WTC11 (cell line): Measurements from ENCODE around the gene CUL5. TPM values are rescaled to one million over a fixed set of nuclear protein-coding genes. Genes with fewer than 3 reads are reported as not detected.

Source experiments
- ATAC-seq: fragments of 200-7000 bp; cut with Tn5 transposase; 2 replicates; pipeline ENCODE4 v1.10.0; 2021; ENCODE audit warnings: mild to moderate bottlenecking, moderate library complexity
- CTCF ChIA-PET: fragments of 300-600 bp; sonication (Branson Sonifier 250); formaldehyde crosslinking; loops from one replicate; lab custom pipeline; 2021; ENCODE audit warnings: antibody characterized with exemption; lab: Charles Lee
- POLR2A ChIA-PET: fragments of 350-600 bp; sonication (Branson Sonifier 250); formaldehyde crosslinking; loops from one replicate; lab custom pipeline; 2021; ENCODE audit warnings: antibody characterized with exemption; lab: Charles Lee
- DNase-seq: peaks from one replicate; pipeline ENCODE4 v3.0.0; 2021; ENCODE audit warnings: low spot score
- H3K27ac Mint-ChIP-seq: 2 replicates; pipeline ENCODE4 v1.8.0; 2021; ENCODE audit warnings: mixed read lengths
- H3K27me3 Mint-ChIP-seq: 2 replicates; pipeline ENCODE4 v1.8.0; 2021; ENCODE audit warnings: low read depth, mild to moderate bottlenecking, moderate library complexity, mixed read lengths
- H3K36me3 Mint-ChIP-seq: 2 replicates; pipeline ENCODE4 v1.8.0; 2021; ENCODE audit warnings: mixed read lengths
- H3K4me1 Mint-ChIP-seq: 2 replicates; pipeline ENCODE4 v1.8.0; 2022; ENCODE audit warnings: mixed read lengths
- H3K4me3 Mint-ChIP-seq: 2 replicates; pipeline ENCODE4 v1.8.0; 2021; ENCODE audit warnings: mild to moderate bottlenecking, moderate library complexity, mixed read lengths
- H3K9me3 Mint-ChIP-seq: 2 replicates; pipeline ENCODE4 v1.8.0; 2021; ENCODE audit warnings: mixed read lengths
- ATF1 ChIP-seq: sonication (generic); formaldehyde crosslinking; IDR thresholded peaks from 2 replicates; pipeline ENCODE4 v1.8.1; 2023; ENCODE audit warnings: mild to moderate bottlenecking, moderate library complexity, missing genetic modification reagents
- CREB1 ChIP-seq: sonication (generic); formaldehyde crosslinking; IDR thresholded peaks from 2 replicates; pipeline ENCODE4 v1.8.0; 2023; ENCODE audit warnings: mild to moderate bottlenecking, missing genetic modification reagents
- CREM ChIP-seq: sonication (generic); formaldehyde crosslinking; IDR thresholded peaks from 2 replicates; pipeline ENCODE4 v1.8.1; 2022; ENCODE audit warnings: mild to moderate bottlenecking, missing genetic modification reagents, moderate library complexity
- CTCF ChIP-seq: fragments of 200-600 bp; IDR thresholded peaks from 2 replicates; pipeline ENCODE4 v1.8.0; 2022; ENCODE audit warnings: antibody characterized with exemption
- E2F4 ChIP-seq: sonication (generic); formaldehyde crosslinking; IDR thresholded peaks from 2 replicates; pipeline ENCODE4 v1.8.1; 2022; ENCODE audit warnings: low read depth, mild to moderate bottlenecking, moderate library complexity, missing genetic modification reagents, borderline replicate concordance
- ERG ChIP-seq: fragments of 250-450 bp; sonication (Bioruptor Pico); IDR thresholded peaks from 2 replicates; pipeline ENCODE4 v1.8.0; 2021; ENCODE audit warnings: mild to moderate bottlenecking
- ETV6 ChIP-seq: sonication (generic); formaldehyde crosslinking; IDR thresholded peaks from 2 replicates; pipeline ENCODE4 v1.8.1; 2022; ENCODE audit warnings: mild to moderate bottlenecking, missing genetic modification reagents
- GABPB1 ChIP-seq: sonication (generic); formaldehyde crosslinking; IDR thresholded peaks from 2 replicates; pipeline ENCODE4 v1.8.1; 2023; ENCODE audit warnings: mild to moderate bottlenecking, missing genetic modification reagents
- IRF2 ChIP-seq: sonication (generic); formaldehyde crosslinking; IDR thresholded peaks from 2 replicates; pipeline ENCODE4 v1.8.0; 2022; ENCODE audit warnings: low read depth, missing genetic modification reagents, borderline replicate concordance
- KAT7 ChIP-seq: sonication (generic); formaldehyde crosslinking; IDR thresholded peaks from 2 replicates; pipeline ENCODE4 v1.8.1; 2023; ENCODE audit warnings: missing genetic modification reagents, mild to moderate bottlenecking, borderline replicate concordance
- MYBL2 ChIP-seq: sonication (generic); formaldehyde crosslinking; IDR thresholded peaks from 2 replicates; pipeline ENCODE4 v1.8.1; 2023; ENCODE audit warnings: mild to moderate bottlenecking, moderate library complexity, missing genetic modification reagents
- OVOL2 ChIP-seq: fragments of 250-450 bp; sonication (Bioruptor Pico); IDR thresholded peaks from 2 replicates; pipeline ENCODE4 v1.9.0; 2021; ENCODE audit warnings: mild to moderate bottlenecking, borderline replicate concordance
- TEAD4 ChIP-seq: sonication (generic); formaldehyde crosslinking; IDR thresholded peaks from 2 replicates; pipeline ENCODE4 v1.8.0; 2022; ENCODE audit warnings: mild to moderate bottlenecking, missing genetic modification reagents
- ZBTB21 ChIP-seq: sonication (generic); formaldehyde crosslinking; IDR thresholded peaks from 2 replicates; pipeline ENCODE4 v1.8.1; 2023; ENCODE audit warnings: mild to moderate bottlenecking, missing genetic modification reagents, borderline replicate concordance
- ZBTB43 ChIP-seq: sonication (generic); formaldehyde crosslinking; IDR thresholded peaks from 2 replicates; pipeline ENCODE4 v1.8.1; 2023; ENCODE audit warnings: mild to moderate bottlenecking, missing genetic modification reagents
- ZNF281 ChIP-seq: sonication (generic); formaldehyde crosslinking; IDR thresholded peaks from 2 replicates; pipeline ENCODE4 v1.8.0; 2023; ENCODE audit warnings: mild to moderate bottlenecking, missing genetic modification reagents
- total RNA-seq: library from RNA; stranded (reverse); gene quantifications from 3 replicates; pipeline ENCODE4 v1.2.3, GENCODE V29; 2021
- TF ChIP-seq, protein P1 (sequence below): sonication (generic); formaldehyde crosslinking; conservative IDR thresholded peaks from 2 replicates; pipeline ENCODE4 v1.8.1; 2022; ENCODE audit warnings: mild to moderate bottlenecking, missing genetic modification reagents
- TF ChIP-seq, protein P2 (sequence below): sonication (generic); formaldehyde crosslinking; IDR thresholded peaks from 2 replicates; pipeline ENCODE4 v1.8.0; 2022; ENCODE audit warnings: mild to moderate bottlenecking, missing genetic modification reagents
- TF ChIP-seq, protein P3 (sequence below): sonication (generic); formaldehyde crosslinking; IDR thresholded peaks from 2 replicates; pipeline ENCODE4 v1.8.1; 2022; ENCODE audit warnings: missing genetic modification reagents, borderline replicate concordance
- TF ChIP-seq, protein P4 (sequence below): sonication (generic); formaldehyde crosslinking; IDR thresholded peaks from 2 replicates; pipeline ENCODE4 v1.8.0; 2022; ENCODE audit warnings: mild to moderate bottlenecking, missing genetic modification reagents
- TF ChIP-seq, protein P5 (sequence below): sonication (generic); formaldehyde crosslinking; IDR thresholded peaks from 2 replicates; pipeline ENCODE4 v1.8.1; 2023; ENCODE audit warnings: mild to moderate bottlenecking, missing genetic modification reagents, moderate library complexity

The CUL5 gene
- total RNA-seq, 1 experiment from 2014 or later = 31.4 TPM

DNA sequence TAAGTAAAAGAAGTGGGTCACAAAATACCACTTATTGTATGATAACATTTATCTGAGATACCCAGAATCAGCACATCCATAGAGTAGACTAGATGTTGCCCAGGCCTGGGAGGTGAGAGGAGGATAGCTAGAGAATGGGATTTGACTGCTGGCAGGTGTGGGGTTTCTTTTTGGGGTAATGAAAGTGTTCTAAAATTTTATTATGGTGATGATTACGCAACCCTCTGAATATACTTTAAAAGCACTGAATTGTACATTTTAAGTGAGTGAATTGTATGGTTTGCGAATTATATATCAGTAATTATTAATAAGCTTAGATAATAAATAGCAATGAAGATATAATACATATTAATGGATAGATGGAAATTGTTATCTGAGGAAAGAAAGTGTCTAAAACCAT lies 77.0 kb downstream of the CUL5 start:
- Mint-ChIP-seq H3K4me3 (no peak overlapping the region), H3K27me3 (no peaks in the 10 kb centered on the region)
- TF ChIP-seq CREM (CRISPR knock-in tag) (no peak), E2F4 (CRISPR knock-in tag) (no peak), GABPB1 (CRISPR knock-in tag) (no peak)
- TF ChIP-seq, protein P1, sequence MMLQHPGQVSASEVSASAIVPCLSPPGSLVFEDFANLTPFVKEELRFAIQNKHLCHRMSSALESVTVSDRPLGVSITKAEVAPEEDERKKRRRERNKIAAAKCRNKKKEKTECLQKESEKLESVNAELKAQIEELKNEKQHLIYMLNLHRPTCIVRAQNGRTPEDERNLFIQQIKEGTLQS (CRISPR knock-in tag) = no peak
- TF ChIP-seq, all 79 proteins: peak for 0
- Mint-ChIP-seq H3K36me3 (peaks cover 19% of the 10 kb centered on the region), H3K27ac (0 out of 2 replicates have a peak overlapping the region, but pooled peaks have one; percentile 4), H3K4me1 (no peaks in the 10 kb centered on the region), H3K9me3 (no peaks in the 10 kb centered on the region)
- DNase-seq (no peak), ATAC-seq (no peak)
- POLR2A ChIA-PET = no interaction called here
- CTCF ChIA-PET = no interaction called here

- H3K4me1 Mint-ChIP-seq = no peaks in the 10 kb centered on the region
- POLR2A ChIA-PET = no interaction called here
- no peak for DNase-seq
- H3K4me3 Mint-ChIP-seq = no peak overlapping the region
- H3K27ac Mint-ChIP-seq = no peak overlapping the region; the same call in 1 of the 2 replicates
- no peak for TF ChIP-seq ATF1
- no peak for TF ChIP-seq CTCF
- no peak for TF ChIP-seq TEAD4 (CRISPR knock-in tag)
- TF ChIP-seq ZBTB21 (CRISPR knock-in tag) = no peak
- no peak for TF ChIP-seq CREB1
- no peak for TF ChIP-seq MYBL2 (CRISPR knock-in tag)
- TF ChIP-seq ETV6 = no peak
- no peak for TF ChIP-seq ZBTB43 (CRISPR knock-in tag)
- TF ChIP-seq, protein P2, sequence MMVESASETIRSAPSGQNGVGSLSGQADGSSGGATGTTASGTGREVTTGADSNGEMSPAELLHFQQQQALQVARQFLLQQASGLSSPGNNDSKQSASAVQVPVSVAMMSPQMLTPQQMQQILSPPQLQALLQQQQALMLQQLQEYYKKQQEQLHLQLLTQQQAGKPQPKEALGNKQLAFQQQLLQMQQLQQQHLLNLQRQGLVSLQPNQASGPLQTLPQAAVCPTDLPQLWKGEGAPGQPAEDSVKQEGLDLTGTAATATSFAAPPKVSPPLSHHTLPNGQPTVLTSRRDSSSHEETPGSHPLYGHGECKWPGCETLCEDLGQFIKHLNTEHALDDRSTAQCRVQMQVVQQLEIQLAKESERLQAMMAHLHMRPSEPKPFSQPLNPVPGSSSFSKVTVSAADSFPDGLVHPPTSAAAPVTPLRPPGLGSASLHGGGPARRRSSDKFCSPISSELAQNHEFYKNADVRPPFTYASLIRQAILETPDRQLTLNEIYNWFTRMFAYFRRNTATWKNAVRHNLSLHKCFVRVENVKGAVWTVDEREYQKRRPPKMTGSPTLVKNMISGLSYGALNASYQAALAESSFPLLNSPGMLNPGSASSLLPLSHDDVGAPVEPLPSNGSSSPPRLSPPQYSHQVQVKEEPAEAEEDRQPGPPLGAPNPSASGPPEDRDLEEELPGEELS (CRISPR knock-in tag) = no peak
- no peak for TF ChIP-seq KAT7 (CRISPR knock-in tag)
- TF ChIP-seq ERG (CRISPR knock-in tag) = no peak
- no peak for TF ChIP-seq IRF2 (CRISPR knock-in tag)
- TF ChIP-seq, protein P3, sequence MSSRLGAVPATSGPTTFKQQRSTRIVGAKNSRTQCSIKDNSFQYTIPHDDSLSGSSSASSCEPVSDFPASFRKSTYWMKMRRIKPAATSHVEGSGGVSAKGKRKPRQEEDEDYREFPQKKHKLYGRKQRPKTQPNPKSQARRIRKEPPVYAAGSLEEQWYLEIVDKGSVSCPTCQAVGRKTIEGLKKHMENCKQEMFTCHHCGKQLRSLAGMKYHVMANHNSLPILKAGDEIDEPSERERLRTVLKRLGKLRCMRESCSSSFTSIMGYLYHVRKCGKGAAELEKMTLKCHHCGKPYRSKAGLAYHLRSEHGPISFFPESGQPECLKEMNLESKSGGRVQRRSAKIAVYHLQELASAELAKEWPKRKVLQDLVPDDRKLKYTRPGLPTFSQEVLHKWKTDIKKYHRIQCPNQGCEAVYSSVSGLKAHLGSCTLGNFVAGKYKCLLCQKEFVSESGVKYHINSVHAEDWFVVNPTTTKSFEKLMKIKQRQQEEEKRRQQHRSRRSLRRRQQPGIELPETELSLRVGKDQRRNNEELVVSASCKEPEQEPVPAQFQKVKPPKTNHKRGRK (CRISPR knock-in tag) = no peak
- no peak for TF ChIP-seq OVOL2
- TF ChIP-seq, protein P4, sequence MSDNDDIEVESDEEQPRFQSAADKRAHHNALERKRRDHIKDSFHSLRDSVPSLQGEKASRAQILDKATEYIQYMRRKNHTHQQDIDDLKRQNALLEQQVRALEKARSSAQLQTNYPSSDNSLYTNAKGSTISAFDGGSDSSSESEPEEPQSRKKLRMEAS (CRISPR knock-in tag) = no peak
- TF ChIP-seq, protein P5, sequence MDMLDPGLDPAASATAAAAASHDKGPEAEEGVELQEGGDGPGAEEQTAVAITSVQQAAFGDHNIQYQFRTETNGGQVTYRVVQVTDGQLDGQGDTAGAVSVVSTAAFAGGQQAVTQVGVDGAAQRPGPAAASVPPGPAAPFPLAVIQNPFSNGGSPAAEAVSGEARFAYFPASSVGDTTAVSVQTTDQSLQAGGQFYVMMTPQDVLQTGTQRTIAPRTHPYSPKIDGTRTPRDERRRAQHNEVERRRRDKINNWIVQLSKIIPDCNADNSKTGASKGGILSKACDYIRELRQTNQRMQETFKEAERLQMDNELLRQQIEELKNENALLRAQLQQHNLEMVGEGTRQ (CRISPR knock-in tag) = no peak
- TF ChIP-seq ZNF281 = no peak
- TF ChIP-seq, all 79 proteins: peak for 0
- CTCF ChIA-PET = interaction anchor here (0.6 kb wide), 1 partner anchor 147 kb away, joined by 3 read pairs; no protein-coding TSS in a partner anchor
- H3K27me3 Mint-ChIP-seq = no peaks in the 10 kb centered on the region
- H3K36me3 Mint-ChIP-seq = peaks cover 18% of the 10 kb centered on the region
- no peaks in the 10 kb centered on the region for H3K9me3 Mint-ChIP-seq
- no peak for ATAC-seq
These were observed 83.4 kb downstream of the CUL5 start for GRCh38 chr11:108092134-108092533.
